GM15510 (cell line): Measurements from ENCODE around the gene SHB.

Experiments
- POLR2A ChIP-seq: IDR thresholded peaks from 3 replicates; pipeline ENCODE4 v1.6.1; 2011; ENCODE audit warnings: borderline replicate concordance; ENCODE audit not compliant: insufficient read length; ENCODE audit errors: extremely low read depth

SHB gene

GRCh38 chr9:38018241-38018957 lies 50.6 kb downstream of the SHB start:
- no peak for TF ChIP-seq POLR2A

GRCh38 chr9:38017885-38018186 lies 51.2 kb downstream of the SHB start:
- TF ChIP-seq POLR2A: no peak

- TF ChIP-seq POLR2A: no peak
These were observed 51.7 kb downstream of the SHB start for GRCh38 chr9:38017149-38017884.

- no peak for TF ChIP-seq POLR2A
These were observed 52.5 kb downstream of the SHB start for GRCh38 chr9:38016375-38017135.

- TF ChIP-seq POLR2A: no peak
These were observed 53.1 kb downstream of the SHB start for GRCh38 chr9:38015906-38016305.

- TF ChIP-seq POLR2A: no peak
These were observed 53.8 kb downstream of the SHB start for GRCh38 chr9:38015266-38015665.

- no peak for TF ChIP-seq POLR2A
These were observed 56.1 kb downstream of the SHB start for GRCh38 chr9:38012767-38013450.

GRCh38 chr9:38011991-38012390 lies 57.0 kb downstream of the SHB start:
- no peak for TF ChIP-seq POLR2A

GRCh38 chr9:38010918-38011704 lies 57.9 kb downstream of the SHB start:
- no peak for TF ChIP-seq POLR2A

- no peak for TF ChIP-seq POLR2A
These were observed 59.0 kb downstream of the SHB start for GRCh38 chr9:38009990-38010389.

GRCh38 chr9:38009035-38009501 lies 60.0 kb downstream of the SHB start:
- TF ChIP-seq POLR2A: no peak

GRCh38 chr9:38008168-38009034 lies 60.6 kb downstream of the SHB start:
- TF ChIP-seq POLR2A: no peak

- TF ChIP-seq POLR2A: no peak
These were observed 62.0 kb downstream of the SHB start for GRCh38 chr9:38007016-38007415.
